Trophoblast cell (in vitro differentiated cells and primary cell): ENCODE measurements around the gene SULF2.

Source experiments
- DNase-seq, 2 donors: peaks; one replicate each; pipeline ENCODE4 v3.0.0-alpha.2; 2016
- H2AFZ ChIP-seq: 2 replicates; pipeline ENCODE4 v1.6.1; 2013; ENCODE audit warnings: low read length, moderate library complexity, mild to moderate bottlenecking; ENCODE audit not compliant: insufficient read depth, poor library complexity
- H2AK5ac ChIP-seq: 2 replicates; pipeline ENCODE4 v1.6.1; 2013; ENCODE audit warnings: mild to moderate bottlenecking, low read length
- H2BK120ac ChIP-seq: 2 replicates; pipeline ENCODE4 v1.6.1; 2013; ENCODE audit warnings: low read length, mild to moderate bottlenecking, moderate library complexity; ENCODE audit not compliant: insufficient read depth, poor library complexity
- H2BK12ac ChIP-seq: 2 replicates; pipeline ENCODE4 v1.6.1; 2013; ENCODE audit warnings: mild to moderate bottlenecking, low read length, moderate library complexity
- H2BK5ac ChIP-seq: 2 replicates; pipeline ENCODE4 v1.6.1; 2013; ENCODE audit warnings: low read length, low read depth, moderate library complexity, mild to moderate bottlenecking; ENCODE audit not compliant: poor library complexity
- H3K14ac ChIP-seq: 2 replicates; pipeline ENCODE4 v1.6.1; 2013; ENCODE audit warnings: mild to moderate bottlenecking, low read length
- H3K18ac ChIP-seq: 2 replicates; pipeline ENCODE4 v1.6.1; 2013; ENCODE audit warnings: mild to moderate bottlenecking, low read length
- H3K23ac ChIP-seq: 2 replicates; pipeline ENCODE4 v1.6.1; 2013; ENCODE audit warnings: low read length
- H3K27ac ChIP-seq: 2 replicates; pipeline ENCODE4 v1.5.1; 2013; ENCODE audit warnings: low read depth, mild to moderate bottlenecking, inconsistent platforms, low read length, moderate library complexity
- H3K27me3 ChIP-seq: 2 replicates; pipeline ENCODE4 v1.6.1; 2013; ENCODE audit warnings: inconsistent platforms, mild to moderate bottlenecking, low read length, moderate library complexity; ENCODE audit not compliant: insufficient read depth
- H3K36me3 ChIP-seq, 2 experiments: 1 replicate in 1 of 2; 2 replicates in 1 of 2; pipeline ENCODE4 v1.6.1; 2013; ENCODE audit warnings: low read length in 2 of 2, mild to moderate bottlenecking in 2 of 2, moderate library complexity in 1 of 2; ENCODE audit not compliant: insufficient read depth in 2 of 2, control insufficient read depth in 1 of 2
- H3K4ac ChIP-seq: 2 replicates; pipeline ENCODE4 v1.6.1; 2013; ENCODE audit warnings: low read depth, mild to moderate bottlenecking, low read length, moderate library complexity
- H3K4me1 ChIP-seq, 2 experiments: 1 replicate in 1 of 2; 2 replicates in 1 of 2; pipeline ENCODE4 v1.6.1; 2013; ENCODE audit warnings: low read length in 2 of 2, mild to moderate bottlenecking in 2 of 2, moderate library complexity in 1 of 2; ENCODE audit not compliant: insufficient read depth in 2 of 2, control insufficient read depth in 1 of 2
- H3K4me2 ChIP-seq: 2 replicates; pipeline ENCODE4 v1.6.1; 2013; ENCODE audit warnings: inconsistent platforms, mild to moderate bottlenecking, low read length, moderate library complexity
- H3K4me3 ChIP-seq: 2 replicates; pipeline ENCODE4 v1.5.1; 2013; ENCODE audit warnings: mild to moderate bottlenecking, low read depth, low read length, inconsistent platforms
- H3K79me1 ChIP-seq: one replicate; pipeline ENCODE4 v1.6.1; 2013; ENCODE audit warnings: low read length
- H3K79me2 ChIP-seq: 2 replicates; pipeline ENCODE4 v1.6.1; 2013; ENCODE audit warnings: low read length, mild to moderate bottlenecking; ENCODE audit not compliant: control insufficient read depth, insufficient read depth, poor library complexity
- H3K9ac ChIP-seq: 2 replicates; pipeline ENCODE4 v1.6.1; 2013; ENCODE audit warnings: mild to moderate bottlenecking, low read length
- H3K9me3 ChIP-seq: 2 replicates; pipeline ENCODE4 v1.6.1; 2013; ENCODE audit warnings: low read depth, mild to moderate bottlenecking, control low read depth, inconsistent platforms, low read length; ENCODE audit not compliant: insufficient read depth
- H4K12ac ChIP-seq: 2 replicates; pipeline ENCODE4 v1.6.1; 2013; ENCODE audit warnings: low read depth, mild to moderate bottlenecking, low read length, moderate library complexity
- H4K8ac ChIP-seq: 2 replicates; pipeline ENCODE4 v1.6.1; 2013; ENCODE audit warnings: low read depth, mild to moderate bottlenecking, low read length, moderate library complexity
- H4K91ac ChIP-seq: one replicate; pipeline ENCODE4 v1.6.1; 2013; ENCODE audit warnings: low read depth, mild to moderate bottlenecking, low read length, moderate library complexity
- WGBS: extraction: QIAGEN DNeasy Blood & Tissue Kit; methylation state at CpG from one replicate; pipeline ENCODE4 v1.1.7; 2013; ENCODE audit warnings: missing lambda C conversion rate; ENCODE audit not compliant: insufficient read length, insufficient coverage; ENCODE audit errors: extremely low coverage; 5-methylcytosine and 5-hydroxymethylcytosine counted together

The SULF2 gene

GRCh38 chr20:47786765-47787107 lies 1.5 kb upstream of the SULF2 start:
- H3K9me3 ChIP-seq, result no peaks in the 10 kb centered on the region
- WGBS, result no CpG with 5 or more reads among the region's 6 CpGs

DNA sequence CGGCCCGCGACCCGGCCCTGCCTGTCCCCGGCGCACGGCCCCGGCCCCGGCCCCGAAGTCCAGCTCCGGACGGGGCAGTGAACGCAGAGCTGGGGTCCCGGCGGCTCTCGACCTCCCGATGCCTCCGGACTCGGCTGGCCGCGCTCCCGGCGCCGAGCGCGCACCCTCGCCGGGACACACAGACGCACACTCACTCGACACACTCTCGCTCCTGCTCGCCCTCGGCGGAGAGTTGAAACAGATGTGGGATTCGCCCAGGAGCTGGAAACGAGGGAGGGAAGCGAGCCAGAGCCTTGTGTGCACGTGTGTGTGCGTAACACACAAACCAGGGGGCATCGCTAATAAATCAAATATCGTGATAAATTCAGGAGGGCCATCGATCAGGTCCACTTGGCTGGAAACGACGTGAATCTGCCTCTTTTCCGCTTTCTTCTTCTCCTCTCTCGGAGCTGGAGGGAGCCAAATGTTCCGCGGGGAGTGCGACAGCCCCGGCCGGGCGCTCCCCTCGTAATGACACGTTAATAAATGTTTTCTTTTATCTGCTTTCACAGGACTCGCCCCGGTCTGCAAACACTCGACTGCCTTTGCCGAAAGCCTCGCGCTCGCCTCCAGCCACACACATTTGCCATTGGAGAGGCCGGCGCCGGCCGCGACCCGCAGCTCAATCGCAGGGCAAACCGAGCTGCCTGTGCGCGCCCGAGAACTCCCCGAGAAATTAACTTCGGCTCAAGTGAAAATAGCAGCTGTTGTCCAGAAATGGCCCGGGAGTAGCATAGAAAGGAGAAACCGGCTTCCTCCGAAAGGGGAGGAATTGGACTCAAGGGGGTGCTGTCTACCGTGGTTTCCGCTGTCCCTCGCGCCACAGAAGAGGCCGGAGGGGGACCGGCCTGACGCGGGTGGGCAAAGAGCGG lies 828 bp upstream of the SULF2 start:
- peak overlapping the region; percentile 33 for H4K91ac ChIP-seq
- no peak overlapping the region for H2BK12ac ChIP-seq
- no peaks in the 10 kb centered on the region for H3K36me3 ChIP-seq
- peak overlapping the region; percentile 72 for H3K4me2 ChIP-seq
- no peaks in the 10 kb centered on the region for H3K9me3 ChIP-seq
- no peak overlapping the region for H3K23ac ChIP-seq
- H4K12ac ChIP-seq, result peak overlapping the region; percentile 38
- peaks cover 11 to 15% of the 10 kb centered on the region in 2 experiments for H3K4me1 ChIP-seq
- peaks cover 6% of the 10 kb centered on the region for H3K79me1 ChIP-seq
- peak overlapping the region; percentile 3 for H3K9ac ChIP-seq
- no peaks in the 10 kb centered on the region for H3K27me3 ChIP-seq
- DNase-seq, result peak; percentile 29 to 54
- H4K8ac ChIP-seq, result peak overlapping the region; percentile 44
- H3K4ac ChIP-seq, result no peak overlapping the region
- H3K79me2 ChIP-seq, result peaks cover 2% of the 10 kb centered on the region
- peak overlapping the region; percentile 34 for H3K14ac ChIP-seq
- H3K18ac ChIP-seq, result peak overlapping the region; percentile 33
- no CpG with 5 or more reads among the region's 86 CpGs for WGBS
- no peak overlapping the region for H2BK5ac ChIP-seq
- no peak overlapping the region for H2BK120ac ChIP-seq
- H3K27ac ChIP-seq, result no peak overlapping the region
- H3K4me3 ChIP-seq, result peak overlapping the region; percentile 54
- H2AFZ ChIP-seq, result peak overlapping the region; percentile 43
- H2AK5ac ChIP-seq, result no peak overlapping the region

More at GRCh38 chr20:47786765-47787107, 1.5 kb upstream of the SULF2 start:
- Histone ChIP-seq H2AFZ (no peak overlapping the region), H3K27me3 (no peaks in the 10 kb centered on the region), H3K4me3 (no peak overlapping the region), H3K4ac (no peak overlapping the region), H4K91ac (no peak overlapping the region), H2BK120ac (no peak overlapping the region), H2AK5ac (no peak overlapping the region), H3K23ac (no peak overlapping the region), H4K8ac (no peak overlapping the region), H3K27ac (no peak overlapping the region), H3K14ac (no peak overlapping the region), H3K79me1 (peaks cover 6% of the 10 kb centered on the region), H3K36me3 (no peaks in the 10 kb centered on the region), H2BK12ac (no peak overlapping the region), H2BK5ac (no peak overlapping the region), H3K18ac (no peak overlapping the region), H3K4me1 (peaks cover 11 to 16% of the 10 kb centered on the region in 2 experiments), H3K4me2 (peak overlapping the region; percentile 72), H3K79me2 (peaks cover 2% of the 10 kb centered on the region), H4K12ac (no peak overlapping the region), H3K9ac (no peak overlapping the region)
- no peak for DNase-seq

DNA sequence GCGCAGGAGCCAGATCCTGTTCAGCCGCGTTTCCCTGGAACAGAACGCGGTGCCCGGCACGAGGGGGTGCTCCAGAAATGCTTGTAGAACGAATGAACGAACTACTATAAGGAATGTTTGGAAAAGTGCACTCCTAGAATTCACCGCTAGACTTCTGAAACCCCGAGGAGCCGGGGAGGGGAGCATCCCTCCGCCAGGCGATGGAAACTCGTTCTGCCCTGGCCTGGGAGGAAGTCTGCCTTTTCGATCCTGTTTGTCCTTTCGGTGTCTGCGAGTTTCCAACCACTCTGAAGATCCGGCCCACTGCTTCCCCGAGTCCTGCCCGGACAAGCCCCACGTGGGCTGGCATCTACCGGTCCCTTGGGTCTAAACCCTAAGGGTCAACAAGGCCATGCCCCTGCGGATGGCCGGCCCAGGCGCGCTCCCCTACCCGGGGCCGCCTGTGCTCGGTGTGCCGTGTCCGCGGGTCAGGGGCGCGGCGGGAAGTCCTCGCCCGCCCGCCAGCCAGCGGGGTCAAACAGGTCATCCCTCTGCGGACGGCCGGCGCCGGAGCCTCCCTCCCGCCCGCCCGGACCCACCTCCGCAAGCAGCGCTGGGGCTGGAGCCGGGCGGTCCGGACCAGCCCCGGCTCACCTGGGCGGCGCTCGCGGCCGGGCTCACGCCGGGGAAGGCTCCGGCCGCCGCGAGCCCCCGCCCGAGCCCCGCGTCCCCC lies 526 bp downstream of the SULF2 start:
- no CpG with 5 or more reads among the region's 69 CpGs for WGBS
- no peak overlapping the region for H4K12ac ChIP-seq
- H2AFZ ChIP-seq, result peak overlapping the region; percentile 66
- no peak overlapping the region for H2BK5ac ChIP-seq
- no peaks in the 10 kb centered on the region for H3K36me3 ChIP-seq
- peak overlapping the region; percentile 85 for H3K18ac ChIP-seq
- H3K4me1 ChIP-seq, result peaks cover 7 to 10% of the 10 kb centered on the region in 2 experiments
- H3K4me2 ChIP-seq, result peak overlapping the region; percentile 83
- no peak overlapping the region for H3K23ac ChIP-seq
- H3K79me2 ChIP-seq, result peaks cover 2% of the 10 kb centered on the region
- H3K27ac ChIP-seq, result peak overlapping the region; percentile 20
- H4K91ac ChIP-seq, result peak overlapping the region; percentile 41
- no peak overlapping the region for H2BK12ac ChIP-seq
- peaks cover 5% of the 10 kb centered on the region for H3K79me1 ChIP-seq
- no peak overlapping the region for H2AK5ac ChIP-seq
- H3K4me3 ChIP-seq, result peak overlapping the region; percentile 71
- H3K14ac ChIP-seq, result peak overlapping the region; percentile 42
- no peak overlapping the region for H3K4ac ChIP-seq
- H2BK120ac ChIP-seq, result peak overlapping the region; percentile 62
- no peaks in the 10 kb centered on the region for H3K27me3 ChIP-seq
- no peaks in the 10 kb centered on the region for H3K9me3 ChIP-seq
- peak overlapping the region; percentile 73 for H3K9ac ChIP-seq
- no peak for DNase-seq
- peak overlapping the region; percentile 17 for H4K8ac ChIP-seq

DNA sequence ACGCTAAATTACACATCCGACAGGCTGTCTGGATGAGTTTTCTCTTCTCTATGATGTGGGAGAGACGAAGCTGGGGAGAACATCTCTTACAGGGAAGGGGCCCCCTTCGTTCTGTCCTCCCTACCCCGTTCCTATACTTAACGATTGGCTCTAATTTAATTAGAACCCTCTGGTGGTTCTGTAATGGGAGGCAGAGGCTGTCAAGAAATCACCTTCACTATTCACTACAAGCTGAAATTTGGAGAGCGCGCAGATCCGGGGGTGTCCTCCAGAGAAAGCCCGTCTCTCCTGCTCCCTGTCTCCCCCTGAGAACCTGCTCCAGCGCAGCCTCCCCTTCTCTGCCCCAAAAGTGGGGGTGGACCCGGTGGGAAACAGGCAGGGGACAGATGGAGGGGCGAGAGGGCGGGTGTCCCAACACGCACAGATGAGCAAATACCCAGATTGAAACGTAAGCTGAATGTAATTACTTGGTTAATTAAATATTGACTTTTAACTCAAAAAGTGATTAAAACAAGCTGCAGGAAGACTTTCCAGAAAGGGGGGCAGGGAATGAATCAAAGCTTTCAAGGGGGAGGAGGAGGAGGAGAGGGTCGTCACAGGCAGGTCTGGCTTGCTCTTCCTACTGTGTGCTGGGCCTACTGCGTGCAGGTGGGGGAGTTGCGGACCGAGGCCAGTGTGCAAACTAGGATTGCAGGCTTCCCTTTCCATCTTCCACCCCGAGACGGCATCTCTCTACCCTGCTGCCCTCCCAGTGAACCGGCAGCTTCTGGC lies 1.3 kb downstream of the SULF2 start:
- peaks cover 7 to 10% of the 10 kb centered on the region in 2 experiments for H3K4me1 ChIP-seq
- H2AK5ac ChIP-seq, result no peak overlapping the region
- no peak overlapping the region for H3K23ac ChIP-seq

More for the DNA sequence above, 1.3 kb downstream of the SULF2 start:
- Histone ChIP-seq H2BK5ac (no peak overlapping the region), H3K79me1 (peaks cover 5% of the 10 kb centered on the region), H3K4me2 (peak overlapping the region; percentile 83), H2AFZ (no peak overlapping the region), H4K12ac (no peak overlapping the region), H3K9me3 (no peaks in the 10 kb centered on the region), H3K27me3 (no peaks in the 10 kb centered on the region), H3K27ac (no peak overlapping the region), H2BK12ac (no peak overlapping the region), H3K79me2 (peaks cover 2% of the 10 kb centered on the region), H3K14ac (no peak overlapping the region), H3K18ac (no peak overlapping the region), H4K8ac (no peak overlapping the region), H3K36me3 (no peaks in the 10 kb centered on the region), H4K91ac (peak overlapping the region; percentile 41), H2BK120ac (no peak overlapping the region), H3K4ac (no peak overlapping the region), H3K9ac (no peak overlapping the region), H3K4me3 (peak overlapping the region; percentile 71)
- no CpG with 5 or more reads among the region's 23 CpGs for WGBS
- DNase-seq, result no peak
